ENCODE results near the gene PRSS22. TPM values are rescaled to one million over a fixed set of nuclear protein-coding genes. Genes with fewer than 3 reads are reported as not detected.

Gene PRSS22
- total RNA-seq, 6 experiments from 2014 or later = 0.18 to 2.1 (median 0.84) TPM; not detected in 1

GRCh38 chr16:2846511-2847310 is 11.3 kb downstream of the PRSS22 start:
- H3K27ac ChIP-seq = no peak overlapping the region
- H3K4me3 ChIP-seq = no peak overlapping the region
- no peaks in the 10 kb centered on the region for H3K9me3 ChIP-seq
- no peaks in the 10 kb centered on the region for H3K36me3 ChIP-seq
- H3K27me3 ChIP-seq = no peaks in the 10 kb centered on the region
- intact Hi-C loops (cut with DNase I) = no loop called here
- WGBS (ENCODE audit: insufficient coverage, low coverage, low lambda C conversion rate, missing lambda C conversion rate) = 49% methylated on average over 3 of the region's 3 CpGs
- TF ChIP-seq POLR2A (IDR thresholded peaks at IDR 0.05) = no peak
- no peak for TF ChIP-seq CTCF (IDR thresholded peaks at IDR 0.05)
- DNase-seq (no peak), ATAC-seq (no peak)
- H3K4me1 ChIP-seq = no peaks in the 10 kb centered on the region

DNA sequence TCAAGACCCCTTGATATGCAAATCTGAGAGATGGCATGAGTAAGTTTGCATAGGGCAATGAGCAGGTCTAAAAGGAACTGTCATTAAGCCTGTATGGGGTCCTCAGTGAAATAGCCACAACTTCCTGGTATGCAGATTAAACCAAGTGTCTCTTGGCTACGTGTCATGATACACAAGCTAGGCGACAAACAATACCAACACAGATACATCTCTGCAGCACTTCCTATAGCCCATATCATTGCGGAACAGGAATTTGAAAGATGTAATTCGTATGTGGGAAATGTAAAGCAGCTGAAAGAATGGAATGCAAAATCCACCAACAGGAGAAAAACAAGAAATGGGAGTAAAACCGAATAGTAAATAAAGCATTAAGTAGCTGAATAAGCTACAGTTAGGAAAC is 12.9 kb downstream of the PRSS22 start:
- intact Hi-C loops (cut with DNase I) = no loop called here
- DNase-seq = no peak
- Histone ChIP-seq H3K4me3 (no peak overlapping the region), H3K27me3 (no peaks in the 10 kb centered on the region), H3K4me1 (no peaks in the 10 kb centered on the region), H3K9me3 (no peaks in the 10 kb centered on the region), H3K36me3 (no peaks in the 10 kb centered on the region), H3K27ac (no peak overlapping the region)
- 53% methylated on average over 5 of the region's 5 CpGs for WGBS (ENCODE audit: insufficient coverage, low coverage, low lambda C conversion rate, missing lambda C conversion rate)
- no peak for ATAC-seq
- TF ChIP-seq CTCF (IDR thresholded peaks at IDR 0.05) (no peak), POLR2A (IDR thresholded peaks at IDR 0.05) (no peak)

DNA sequence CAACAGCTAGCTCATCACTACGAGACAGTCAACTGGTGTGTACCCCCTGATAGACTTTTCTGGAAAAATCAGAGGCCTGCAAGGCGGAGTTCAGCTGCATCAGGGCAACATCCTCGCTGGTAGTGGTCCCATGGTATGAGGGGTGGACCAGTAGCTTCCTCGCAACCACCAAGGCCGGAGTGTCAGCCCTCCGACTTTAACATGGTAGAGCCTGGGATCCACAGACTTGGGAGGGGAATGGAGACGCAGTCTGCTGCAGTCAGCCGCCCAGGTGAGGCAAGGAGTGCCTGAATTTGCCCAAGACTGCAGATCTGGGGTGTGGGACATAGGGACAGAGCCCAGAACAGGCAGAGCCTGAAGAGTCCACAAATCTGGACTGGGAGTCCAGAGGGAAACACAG is 14.4 kb downstream of the PRSS22 start:
- WGBS (ENCODE audit: insufficient coverage, low coverage, low lambda C conversion rate, missing lambda C conversion rate) = 68% methylated on average over 3 of the region's 8 CpGs
- Histone ChIP-seq H3K4me1 (no peaks in the 10 kb centered on the region), H3K27me3 (no peaks in the 10 kb centered on the region), H3K4me3 (no peak overlapping the region), H3K36me3 (no peaks in the 10 kb centered on the region), H3K27ac (no peak overlapping the region), H3K9me3 (no peaks in the 10 kb centered on the region)
- DNase-seq (peak in 1 of 3 donors; percentile 28), ATAC-seq (no peak)
- intact Hi-C loops (cut with DNase I) = no loop called here
- no peak for TF ChIP-seq CTCF (IDR thresholded peaks at IDR 0.05)
- no peak for TF ChIP-seq POLR2A (IDR thresholded peaks at IDR 0.05)

- TF ChIP-seq CTCF (IDR thresholded peaks at IDR 0.05) (peak; percentile 19 to 34 (median 22)), POLR2A (IDR thresholded peaks at IDR 0.05) (no peak)
- no peak overlapping the region for H3K27ac ChIP-seq
- WGBS (ENCODE audit: insufficient coverage, low coverage, low lambda C conversion rate, missing lambda C conversion rate) = 70% methylated on average over 6 of the region's 40 CpGs
- peak in 2 of 3 donors; percentile 46 to 62 for DNase-seq
- H3K4me1 ChIP-seq = no peaks in the 10 kb centered on the region
- H3K4me3 ChIP-seq = peak overlapping the region in 1 of 3 donors; percentile 1
- H3K9me3 ChIP-seq = no peaks in the 10 kb centered on the region
- intact Hi-C loops (cut with DNase I) = no loop called here
- H3K36me3 ChIP-seq = no peaks in the 10 kb centered on the region
- ATAC-seq = peak; percentile 20 to 65 (median 48)
- no peaks in the 10 kb centered on the region for H3K27me3 ChIP-seq
Measured at GRCh38 chr16:2842340-2843000, 15.5 kb downstream of the PRSS22 start.
